Testis (tissue), 2 donors: ENCODE measurements around the gene VSIG8.

Experiments
- POLR2A ChIP-seq: fragments of 450-650 bp; IDR thresholded peaks from one replicate; pipeline ENCODE4 v1.6.1; 2017; ENCODE audit warnings: antibody characterized with exemption, mild to moderate bottlenecking, moderate library complexity
- TF ChIP-seq, protein P1 (sequence below), 3 experiments: fragments of 450-650 bp in 2 of 3; fragments of 200-600 bp in 1 of 3; sonication (generic) in 1 of 3; IDR thresholded peaks; one replicate each; pipeline ENCODE4 v1.5.1; 2016 to 2019; ENCODE audit warnings: antibody characterized with exemption in 3 of 3, mild to moderate bottlenecking in 2 of 3, moderate library complexity in 1 of 3

DNA sequence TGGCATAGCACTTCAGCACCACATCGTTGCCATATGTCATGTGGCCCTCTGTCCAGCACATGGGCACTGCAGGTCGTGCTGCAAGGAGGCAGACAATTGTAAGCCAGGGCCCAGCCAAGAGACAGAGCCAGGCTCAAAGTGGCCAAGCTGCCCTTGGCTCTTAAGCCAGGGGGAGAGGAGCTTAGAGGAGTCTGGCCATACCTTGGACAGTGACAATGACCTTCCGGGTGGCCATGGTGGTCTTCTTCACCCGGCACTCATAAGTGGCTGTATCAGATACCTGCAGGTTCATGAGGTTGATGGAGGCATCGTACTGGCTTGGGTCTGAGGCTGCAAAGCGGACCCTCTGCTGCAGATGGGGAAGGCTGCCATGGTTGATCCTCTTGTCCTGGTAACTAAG, 4.6 kb downstream of the VSIG8 start:
- no peak for TF ChIP-seq POLR2A
- TF ChIP-seq, protein P1, sequence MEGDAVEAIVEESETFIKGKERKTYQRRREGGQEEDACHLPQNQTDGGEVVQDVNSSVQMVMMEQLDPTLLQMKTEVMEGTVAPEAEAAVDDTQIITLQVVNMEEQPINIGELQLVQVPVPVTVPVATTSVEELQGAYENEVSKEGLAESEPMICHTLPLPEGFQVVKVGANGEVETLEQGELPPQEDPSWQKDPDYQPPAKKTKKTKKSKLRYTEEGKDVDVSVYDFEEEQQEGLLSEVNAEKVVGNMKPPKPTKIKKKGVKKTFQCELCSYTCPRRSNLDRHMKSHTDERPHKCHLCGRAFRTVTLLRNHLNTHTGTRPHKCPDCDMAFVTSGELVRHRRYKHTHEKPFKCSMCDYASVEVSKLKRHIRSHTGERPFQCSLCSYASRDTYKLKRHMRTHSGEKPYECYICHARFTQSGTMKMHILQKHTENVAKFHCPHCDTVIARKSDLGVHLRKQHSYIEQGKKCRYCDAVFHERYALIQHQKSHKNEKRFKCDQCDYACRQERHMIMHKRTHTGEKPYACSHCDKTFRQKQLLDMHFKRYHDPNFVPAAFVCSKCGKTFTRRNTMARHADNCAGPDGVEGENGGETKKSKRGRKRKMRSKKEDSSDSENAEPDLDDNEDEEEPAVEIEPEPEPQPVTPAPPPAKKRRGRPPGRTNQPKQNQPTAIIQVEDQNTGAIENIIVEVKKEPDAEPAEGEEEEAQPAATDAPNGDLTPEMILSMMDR (IDR thresholded peaks at IDR 0.05), result no peak
